ENCODE measurements around the gene PIGT.

DNA sequence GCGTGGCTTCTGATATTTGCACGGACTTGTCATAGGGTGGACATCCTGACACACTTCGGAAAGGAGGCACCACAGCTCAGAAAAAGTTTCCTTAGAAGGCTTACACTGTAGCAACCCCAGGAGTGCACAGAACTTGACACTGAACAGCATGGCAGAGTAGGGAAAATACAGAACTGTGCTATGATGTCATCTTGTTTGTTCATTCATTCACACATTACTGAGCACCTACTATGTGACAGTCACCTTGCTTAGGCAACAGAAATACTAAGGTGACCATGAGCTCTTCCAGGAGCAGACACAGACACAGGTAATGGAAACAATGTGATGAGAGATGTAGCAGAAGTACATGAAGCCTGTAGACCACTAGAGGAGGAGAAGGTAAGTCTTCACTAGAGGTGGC is 2.5 kb upstream of the PIGT start:
- TF ChIP-seq CTCF (IDR thresholded peaks at IDR 0.05) (no peak), EP300 (IDR thresholded peaks at IDR 0.05) (no peak), POLR2A (IDR thresholded peaks at IDR 0.05) (no peak), POLR2AphosphoS5 (IDR thresholded peaks at IDR 0.05) (no peak)

Data from stomach (tissue), 4 donors.